Endothelial cell of umbilical vein (primary cell): ENCODE measurements around the gene HOXD3.

Experiments
- EZH2 ChIP-seq: IDR thresholded peaks from 2 replicates; pipeline ENCODE4 v1.6.1; 2012; ENCODE audit warnings: borderline replicate concordance, low read depth, mild to moderate bottlenecking, moderate library complexity, low read length, inconsistent platforms; ENCODE audit not compliant: severe bottlenecking
- JUN ChIP-seq: IDR thresholded peaks from 2 replicates; pipeline ENCODE4 v1.6.1; 2011; ENCODE audit warnings: borderline replicate concordance, low read depth; ENCODE audit not compliant: insufficient read length, insufficient read depth
- TF ChIP-seq, protein P1 (sequence below), 2 donors: IDR thresholded peaks; 1 replicate in 1 of 2; 2 replicates in 1 of 2; pipeline ENCODE4 v1.5.1; 2011; ENCODE audit warnings: low read length in 2 of 2, mild to moderate bottlenecking in 2 of 2, moderate library complexity in 2 of 2, control low read depth in 1 of 2, inconsistent platforms in 1 of 2, low read depth in 1 of 2; ENCODE audit not compliant: insufficient read depth in 1 of 2; ENCODE audit errors: extremely low read depth in 1 of 2

DNA sequence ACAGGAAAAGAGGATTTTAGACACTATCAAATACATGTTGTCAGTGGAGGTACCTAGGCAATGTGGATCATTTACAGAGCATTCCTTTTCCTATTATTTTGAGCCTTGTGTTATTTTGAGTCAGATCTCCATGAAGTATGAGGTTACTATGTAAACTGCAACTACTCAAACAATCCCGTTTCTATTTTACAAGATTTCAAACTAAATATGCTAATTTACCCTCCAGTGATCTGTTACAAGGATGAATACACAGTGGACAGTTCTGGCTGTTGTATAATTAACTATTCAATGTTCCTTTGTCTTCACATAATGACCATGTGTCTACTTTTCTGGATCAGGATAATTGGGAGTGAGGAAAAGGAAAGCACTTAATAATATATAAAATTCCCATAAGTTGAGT is 35.9 kb downstream of the HOXD3 start:
- TF ChIP-seq JUN = no peak
- TF ChIP-seq EZH2 = no peak
- TF ChIP-seq, protein P1, sequence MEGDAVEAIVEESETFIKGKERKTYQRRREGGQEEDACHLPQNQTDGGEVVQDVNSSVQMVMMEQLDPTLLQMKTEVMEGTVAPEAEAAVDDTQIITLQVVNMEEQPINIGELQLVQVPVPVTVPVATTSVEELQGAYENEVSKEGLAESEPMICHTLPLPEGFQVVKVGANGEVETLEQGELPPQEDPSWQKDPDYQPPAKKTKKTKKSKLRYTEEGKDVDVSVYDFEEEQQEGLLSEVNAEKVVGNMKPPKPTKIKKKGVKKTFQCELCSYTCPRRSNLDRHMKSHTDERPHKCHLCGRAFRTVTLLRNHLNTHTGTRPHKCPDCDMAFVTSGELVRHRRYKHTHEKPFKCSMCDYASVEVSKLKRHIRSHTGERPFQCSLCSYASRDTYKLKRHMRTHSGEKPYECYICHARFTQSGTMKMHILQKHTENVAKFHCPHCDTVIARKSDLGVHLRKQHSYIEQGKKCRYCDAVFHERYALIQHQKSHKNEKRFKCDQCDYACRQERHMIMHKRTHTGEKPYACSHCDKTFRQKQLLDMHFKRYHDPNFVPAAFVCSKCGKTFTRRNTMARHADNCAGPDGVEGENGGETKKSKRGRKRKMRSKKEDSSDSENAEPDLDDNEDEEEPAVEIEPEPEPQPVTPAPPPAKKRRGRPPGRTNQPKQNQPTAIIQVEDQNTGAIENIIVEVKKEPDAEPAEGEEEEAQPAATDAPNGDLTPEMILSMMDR (IDR thresholded peaks at IDR 0.05; ENCODE audit: extremely low read depth in 1 of 2, insufficient read depth in 1 of 2, low read depth in 1 of 2, low read length in 2 of 2) = no peak
